Stimulated activated CD8-positive, alpha-beta memory T cell treated with anti-CD3 and anti-CD28 coated beads, Interleukin-15, amount 100 ng/mL, for 4 hours (primary cell): ENCODE measurements around the gene NKX2-1.

Experiments
- DNase-seq, 2 donors: peaks; one replicate each; pipeline ENCODE4 v3.0.0-alpha.2; 2020; ENCODE audit warnings: low read depth in 2 of 2

The NKX2-1 gene

DNA sequence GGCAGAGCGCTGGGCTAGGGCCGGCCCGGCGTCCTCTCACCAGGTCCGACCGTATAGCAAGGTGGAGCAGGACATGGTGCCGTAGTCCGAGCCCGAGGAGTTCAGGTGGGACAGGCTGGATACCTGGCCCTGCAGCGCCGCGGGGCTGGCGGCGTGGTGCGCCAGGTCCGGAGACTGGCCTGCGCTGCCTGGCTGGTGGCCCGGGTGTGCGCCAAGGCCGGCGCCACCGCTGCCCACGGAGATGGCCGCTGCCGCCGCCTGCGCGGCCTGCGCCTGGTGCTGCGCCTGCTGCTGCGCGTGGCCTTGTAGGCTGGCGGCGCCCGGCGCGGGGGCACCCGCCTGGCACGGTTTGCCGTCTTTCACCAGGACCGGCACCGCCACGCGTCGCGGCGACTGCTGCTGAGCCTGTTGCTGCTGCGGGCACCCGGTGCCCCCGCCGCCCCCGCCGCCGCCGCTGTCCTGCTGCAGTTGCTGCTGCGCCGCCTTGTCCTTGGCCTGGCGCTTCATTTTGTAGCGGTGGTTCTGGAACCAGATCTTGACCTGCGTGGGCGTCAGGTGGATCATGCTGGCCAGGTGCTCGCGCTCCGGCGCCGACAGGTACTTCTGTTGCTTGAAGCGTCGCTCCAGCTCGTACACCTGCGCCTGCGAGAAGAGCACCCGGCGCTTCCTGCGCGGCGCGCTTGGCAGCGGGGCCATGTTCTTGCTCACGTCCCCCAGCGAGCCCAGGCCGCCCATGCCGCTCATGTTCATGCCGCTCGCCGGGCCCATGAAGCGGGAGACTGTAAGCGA lies 2.6 kb downstream of the NKX2-1 start:
- DNase-seq = no peak

DNA sequence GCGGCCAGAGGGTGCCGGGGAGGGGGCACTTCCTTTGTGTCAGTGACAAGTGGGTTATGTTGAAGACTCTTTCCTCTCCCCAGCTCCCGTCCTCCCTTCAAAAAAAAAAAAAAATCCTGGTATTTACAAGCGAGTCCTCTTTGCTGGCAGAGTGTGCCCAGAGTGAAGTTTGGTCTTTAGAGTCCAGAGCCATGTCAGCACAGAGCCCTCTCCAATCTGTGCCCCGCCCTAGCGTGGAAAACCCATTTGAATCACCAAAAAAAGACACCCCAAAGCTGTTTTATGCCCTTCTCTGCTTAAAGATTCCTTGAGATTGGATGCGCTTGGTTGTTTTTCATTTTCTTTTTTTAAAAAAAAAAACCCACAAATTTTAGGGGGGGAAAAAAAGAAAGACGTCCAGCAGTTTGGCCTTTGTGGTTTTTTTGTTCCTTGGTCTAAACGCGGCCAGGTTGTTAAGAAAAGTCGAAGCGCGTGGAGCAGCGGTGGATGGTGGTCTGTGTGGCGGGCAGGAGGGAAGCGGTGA lies 3.3 kb downstream of the NKX2-1 start:
- DNase-seq = no peak

DNA sequence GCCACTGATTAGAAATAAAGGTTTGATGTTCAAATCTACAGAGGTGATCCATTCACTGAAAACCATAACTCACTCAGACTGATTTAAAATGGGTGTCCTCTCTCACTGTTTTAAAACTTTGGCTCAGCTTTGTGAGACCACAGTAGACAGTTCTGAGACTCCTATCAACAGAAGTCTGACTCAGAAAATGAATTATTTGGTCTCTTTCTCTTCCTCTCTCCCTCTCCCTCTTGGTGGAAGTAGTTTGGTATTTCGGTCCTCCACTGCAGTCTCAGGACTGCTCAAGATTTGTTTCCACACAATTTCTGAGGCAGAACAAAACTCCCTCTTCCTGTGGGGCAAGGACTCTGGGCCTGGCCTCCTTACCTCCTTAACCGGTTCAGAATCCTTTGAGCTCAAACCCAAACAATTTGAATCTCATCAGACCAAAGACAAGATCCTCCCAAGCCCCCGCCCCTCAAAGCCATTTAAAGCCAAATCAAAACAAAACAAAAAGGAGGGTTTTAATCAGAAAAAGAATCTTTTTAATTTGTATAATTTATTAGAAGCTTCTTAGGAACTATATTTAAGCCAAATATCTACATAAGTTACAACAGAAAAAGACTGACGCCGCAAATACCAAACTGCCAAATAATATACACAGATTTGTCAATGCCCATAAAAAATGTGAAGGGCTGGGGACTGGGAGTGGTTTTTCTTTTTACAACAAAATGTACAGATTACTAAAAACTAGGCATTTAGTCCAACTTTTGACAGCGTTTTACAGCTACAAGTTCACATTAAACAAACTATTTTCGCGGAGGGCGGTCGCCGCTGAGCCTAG lies 3.9 kb downstream of the NKX2-1 start:
- no peak for DNase-seq

DNA sequence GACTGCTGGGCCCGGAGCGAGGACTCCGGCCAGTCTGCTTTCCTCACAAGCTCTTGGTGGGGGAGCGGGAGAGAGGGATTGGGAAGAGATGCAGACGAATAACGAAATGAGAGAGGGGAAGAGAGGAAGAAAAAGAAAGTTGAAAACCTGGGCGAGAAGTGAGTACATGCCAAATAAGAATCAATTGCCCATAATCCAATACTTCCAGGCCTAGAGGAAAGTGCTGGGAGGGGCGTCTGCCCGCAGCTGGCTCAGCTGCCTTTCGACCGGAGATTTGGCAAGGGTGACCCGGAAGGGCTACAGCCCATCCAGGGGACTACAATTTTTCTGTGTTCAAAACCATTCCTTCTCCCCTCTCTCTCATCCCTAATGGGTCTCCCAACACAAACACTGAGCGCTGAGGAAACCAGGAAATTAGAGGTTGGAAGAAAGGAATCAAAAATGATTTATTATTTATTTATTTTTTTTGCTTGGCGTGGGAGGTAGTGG lies 4.9 kb downstream of the NKX2-1 start:
- DNase-seq = no peak

DNA sequence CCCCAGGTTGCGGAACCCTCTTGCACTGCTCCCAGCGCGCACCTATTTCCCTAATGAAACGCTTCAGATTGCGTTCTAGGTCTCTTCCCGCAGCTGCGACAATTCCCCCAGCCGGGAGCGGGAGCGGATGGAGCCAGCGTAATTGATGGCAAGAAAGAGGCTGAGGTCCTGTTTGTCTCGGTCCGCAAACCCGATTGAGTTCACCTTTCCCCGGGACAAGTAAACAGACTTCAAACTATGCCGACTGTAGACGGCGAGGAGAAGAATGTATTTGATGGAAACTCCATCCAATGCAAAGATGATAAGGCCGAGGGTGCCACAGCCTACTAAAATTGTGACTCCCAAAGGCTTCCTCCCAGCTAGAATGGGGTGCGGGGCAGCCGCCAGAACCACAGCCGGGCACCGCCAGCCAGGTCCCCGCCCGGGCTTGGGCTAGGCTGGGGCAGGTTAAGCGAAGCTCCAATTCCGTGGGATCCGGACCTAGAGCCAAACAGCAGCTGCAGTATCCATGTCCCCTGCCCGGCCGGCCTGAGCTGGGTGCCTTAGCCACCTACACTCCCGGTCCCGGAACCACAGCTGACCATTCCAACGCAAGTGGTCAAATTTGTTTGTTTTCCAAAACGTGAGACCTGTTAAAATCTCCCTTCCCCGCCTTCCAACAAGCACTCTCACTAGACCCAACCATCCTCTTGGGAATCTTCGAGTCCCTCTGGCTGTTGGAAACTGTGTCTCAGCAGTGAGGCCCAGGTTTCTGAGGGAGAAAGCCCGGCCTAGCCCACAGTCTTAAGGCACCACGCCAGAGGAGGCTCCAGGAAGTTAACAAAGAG lies 5.5 kb downstream of the NKX2-1 start:
- DNase-seq = no peak

DNA sequence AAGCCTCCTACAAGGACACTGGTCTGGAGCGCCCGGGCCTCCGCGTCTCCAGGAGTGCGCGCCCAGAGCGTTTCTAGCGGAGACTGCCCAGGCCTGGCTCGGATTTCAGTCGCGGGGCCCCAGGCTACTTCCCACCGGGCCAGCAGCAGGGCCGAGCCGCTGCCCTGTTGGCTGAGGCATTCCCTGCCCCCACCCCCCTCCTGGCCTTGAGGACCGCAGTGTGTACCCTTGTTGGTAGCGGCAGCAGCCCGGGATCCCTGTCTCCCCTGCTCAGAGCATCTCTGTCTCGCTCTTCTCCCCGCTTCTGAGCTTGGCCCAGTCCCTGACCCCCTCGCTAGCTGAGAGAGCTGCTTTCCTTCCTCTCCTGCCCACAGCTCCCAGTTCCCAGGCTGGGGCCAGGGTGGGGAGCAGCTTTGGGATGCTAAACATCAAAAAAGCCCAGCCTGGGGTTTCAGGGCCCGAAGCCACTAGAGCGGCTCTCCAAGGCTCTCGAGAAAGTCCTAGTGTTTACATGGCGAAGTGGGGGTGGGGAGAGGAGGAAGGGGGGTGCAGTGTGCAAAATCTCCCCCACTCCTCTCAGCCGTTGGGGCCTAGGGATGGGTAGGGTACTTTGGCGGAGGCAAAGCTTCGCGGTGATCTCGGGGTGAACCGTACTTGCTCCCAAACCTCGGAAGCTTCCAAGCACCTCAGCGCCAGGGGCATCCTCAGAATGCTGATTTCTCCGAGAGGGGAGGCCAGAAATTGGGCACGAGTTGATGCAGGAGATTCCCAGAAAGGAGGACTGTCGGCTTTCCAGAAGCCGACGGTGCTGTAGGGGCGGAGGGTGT lies 6.4 kb downstream of the NKX2-1 start:
- no peak for DNase-seq

DNA sequence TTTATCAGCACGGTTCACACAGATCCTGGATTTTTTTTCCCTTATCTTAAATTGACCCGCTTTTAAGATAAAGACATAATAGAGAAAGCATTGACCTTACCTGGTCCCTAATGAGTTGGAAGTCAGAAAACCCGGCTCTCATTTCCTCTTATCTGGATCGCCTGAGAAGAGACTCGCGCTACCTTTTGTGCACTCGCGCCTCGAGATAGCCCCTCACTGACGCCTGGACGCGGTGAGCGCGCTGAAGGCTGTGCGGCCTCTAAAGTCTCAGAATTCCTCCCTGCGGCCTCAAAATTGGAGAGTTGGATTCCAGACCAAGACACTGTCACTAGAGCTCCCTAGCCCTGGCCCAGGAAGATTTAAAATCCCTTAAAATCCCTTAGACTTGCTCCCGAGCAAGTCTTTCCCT lies 7.0 kb downstream of the NKX2-1 start:
- no peak for DNase-seq

DNA sequence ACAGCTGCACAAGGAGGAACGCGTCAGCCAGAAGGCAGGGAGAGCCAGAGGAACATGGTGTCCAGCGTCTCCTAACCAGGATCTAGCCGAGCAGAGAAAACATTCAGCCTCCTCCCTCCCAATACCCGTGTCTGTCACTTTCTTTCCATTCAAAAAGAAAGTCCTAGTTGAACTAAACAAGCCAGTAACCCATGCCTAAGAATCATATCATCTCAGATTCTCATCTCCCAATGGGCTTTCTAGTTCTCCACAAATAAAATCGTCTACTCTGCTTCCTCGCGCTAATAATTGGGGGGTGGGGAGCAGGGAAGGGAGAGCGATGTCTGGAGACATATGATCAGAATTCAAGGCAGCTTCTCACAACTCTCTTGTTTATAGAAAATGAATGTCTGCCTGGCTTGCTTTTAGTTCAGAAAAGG lies 7.4 kb downstream of the NKX2-1 start:
- no peak for DNase-seq

DNA sequence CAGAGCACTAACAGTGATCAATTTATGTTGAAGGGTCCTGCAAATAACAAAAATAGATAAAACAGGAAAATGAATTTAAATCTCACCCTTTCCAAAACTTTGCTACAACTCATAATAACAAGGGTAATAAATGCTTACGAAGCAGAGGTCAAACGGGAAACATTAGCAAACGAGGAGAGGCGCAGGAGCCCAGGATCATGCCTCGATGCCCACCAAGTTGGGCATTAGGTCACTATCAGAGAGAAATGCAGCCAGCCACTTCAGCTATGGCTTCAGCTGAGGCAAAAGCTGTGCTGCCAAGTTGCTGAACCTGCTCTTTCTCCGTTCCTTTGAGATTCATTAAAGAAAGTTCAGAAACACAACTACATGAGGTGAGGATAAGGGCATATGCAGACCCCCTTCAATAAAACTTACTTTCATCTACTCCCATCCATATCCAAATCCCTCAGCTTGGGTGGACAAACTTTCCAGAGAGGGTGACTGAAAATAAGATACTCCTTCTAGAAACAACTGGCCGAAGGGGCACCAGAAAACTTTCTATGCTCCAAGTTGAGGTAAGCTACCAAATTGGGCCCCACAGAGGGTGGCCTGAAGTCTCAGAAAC lies 7.9 kb downstream of the NKX2-1 start:
- no peak for DNase-seq

DNA sequence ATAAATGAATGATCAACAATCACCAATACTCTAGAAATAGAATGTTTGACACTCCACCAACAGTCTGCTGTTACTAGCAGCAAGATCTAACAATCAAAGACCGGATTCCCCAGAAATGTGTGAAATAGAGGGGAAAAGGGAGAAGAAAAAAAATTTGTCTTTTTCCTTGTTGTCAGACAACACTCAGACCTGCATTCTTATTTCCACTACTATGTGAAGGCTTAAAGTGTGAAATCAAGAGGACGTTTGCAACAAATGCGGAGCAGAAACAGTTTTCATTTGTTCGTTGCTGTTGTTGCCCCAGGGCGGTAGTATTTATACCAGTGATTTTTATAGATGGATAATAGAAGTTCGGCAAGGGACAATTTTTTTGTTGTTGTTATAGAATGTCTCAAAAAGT lies 9.2 kb downstream of the NKX2-1 start:
- no peak for DNase-seq

DNA sequence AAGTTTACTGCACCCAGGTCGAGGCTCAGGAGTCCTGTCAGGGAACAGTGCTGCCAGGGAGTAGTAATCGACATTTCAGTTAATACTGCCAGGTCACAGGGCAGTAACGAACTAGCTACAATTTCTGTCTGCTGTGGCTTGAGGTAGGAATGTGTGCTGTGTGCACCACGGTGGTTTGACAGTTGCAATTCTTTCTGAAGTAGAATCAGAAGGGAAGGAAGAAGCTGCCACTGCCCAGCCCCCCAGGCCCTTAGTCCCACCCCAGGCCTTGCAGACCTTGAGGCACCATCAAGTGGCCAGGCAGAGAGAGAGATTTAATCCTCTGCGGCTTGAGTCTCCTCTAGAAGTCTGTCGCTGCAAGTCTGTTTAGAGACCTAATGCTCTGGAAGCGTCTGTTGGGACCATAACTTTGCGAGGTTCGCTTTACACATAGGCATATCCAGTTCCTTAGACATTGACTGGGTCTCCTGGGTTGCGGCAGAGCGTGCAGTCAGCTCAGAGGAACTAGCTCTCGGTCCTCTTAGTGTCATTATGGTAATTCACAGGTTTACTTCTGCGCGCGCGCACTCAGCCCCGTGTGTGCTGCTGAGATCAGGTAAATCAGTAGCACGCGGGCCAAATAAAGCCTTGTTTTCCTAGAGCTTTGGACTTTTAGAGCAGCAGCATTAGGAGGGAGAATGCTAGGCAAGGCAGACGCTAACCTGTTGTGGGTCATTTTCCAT lies 9.8 kb downstream of the NKX2-1 start:
- no peak for DNase-seq

DNA sequence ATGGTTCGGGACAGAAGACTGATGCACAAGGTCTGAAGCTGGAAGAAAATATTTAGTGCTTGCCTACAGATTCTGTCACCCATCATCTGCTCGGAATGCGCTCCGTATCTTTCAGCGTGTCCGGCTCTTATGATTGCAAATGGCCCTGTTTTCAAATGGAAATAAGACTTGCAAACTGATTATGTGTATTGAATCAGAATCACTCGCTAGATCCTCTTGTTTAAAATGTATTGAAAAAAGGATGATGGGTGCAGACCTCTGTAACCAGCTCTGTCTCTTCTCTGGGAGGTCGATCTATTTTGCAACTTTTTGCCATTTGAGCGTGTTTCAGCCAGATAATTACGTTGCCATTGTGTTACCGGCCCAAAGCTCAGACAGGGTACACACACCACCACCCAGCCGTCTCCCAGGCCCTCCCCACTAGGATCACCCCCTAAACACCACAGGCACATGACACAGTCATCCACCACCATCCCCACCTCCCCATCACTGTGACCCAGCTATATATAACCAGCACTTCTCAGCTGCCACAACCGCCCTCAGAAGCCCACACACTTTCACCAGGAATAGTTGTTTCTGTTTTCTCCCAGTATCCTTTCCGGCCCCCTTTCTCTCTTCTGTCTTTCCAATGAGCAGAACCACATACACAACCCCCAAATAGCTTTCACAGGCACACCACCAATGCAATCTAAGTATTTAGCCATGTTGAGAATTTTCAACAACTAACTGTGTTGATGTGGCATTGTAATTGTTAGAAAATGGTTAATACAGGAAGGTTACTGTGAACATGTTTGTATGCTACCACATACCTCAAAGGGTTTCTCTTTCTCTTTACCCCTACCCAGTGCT lies 10.7 kb downstream of the NKX2-1 start:
- DNase-seq = no peak

DNA sequence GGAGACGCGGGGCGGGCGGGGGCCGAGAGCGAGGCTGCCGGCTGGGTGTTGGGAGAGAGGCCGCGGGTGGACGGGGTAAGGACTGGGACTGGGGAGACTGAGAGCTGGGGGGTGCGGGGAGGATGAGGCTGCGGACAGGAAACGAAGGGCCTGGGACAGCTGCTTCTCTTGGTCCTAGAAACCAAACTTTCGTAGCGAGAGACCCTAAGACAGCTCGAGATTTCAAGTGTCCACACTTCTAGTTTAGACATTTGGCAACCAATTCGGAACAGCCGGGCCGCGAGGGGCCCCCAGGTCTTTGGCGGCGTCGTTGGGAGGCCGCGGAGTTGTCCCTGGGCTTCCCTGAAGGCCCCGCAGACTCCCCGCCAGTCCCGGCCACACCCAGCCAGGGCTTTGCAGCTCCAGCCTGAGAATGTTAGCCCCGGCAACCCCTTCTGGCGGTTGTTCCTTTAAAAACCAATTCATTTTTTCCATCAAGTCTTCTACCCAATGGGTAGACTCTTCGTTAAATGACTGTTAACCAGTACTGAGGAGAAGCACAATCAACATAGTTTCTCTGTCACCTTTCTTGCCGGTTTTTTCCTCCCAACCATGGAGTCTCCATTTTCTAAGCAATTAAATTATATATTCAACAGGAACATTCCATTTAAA lies 11.5 kb downstream of the NKX2-1 start:
- DNase-seq = no peak

DNA sequence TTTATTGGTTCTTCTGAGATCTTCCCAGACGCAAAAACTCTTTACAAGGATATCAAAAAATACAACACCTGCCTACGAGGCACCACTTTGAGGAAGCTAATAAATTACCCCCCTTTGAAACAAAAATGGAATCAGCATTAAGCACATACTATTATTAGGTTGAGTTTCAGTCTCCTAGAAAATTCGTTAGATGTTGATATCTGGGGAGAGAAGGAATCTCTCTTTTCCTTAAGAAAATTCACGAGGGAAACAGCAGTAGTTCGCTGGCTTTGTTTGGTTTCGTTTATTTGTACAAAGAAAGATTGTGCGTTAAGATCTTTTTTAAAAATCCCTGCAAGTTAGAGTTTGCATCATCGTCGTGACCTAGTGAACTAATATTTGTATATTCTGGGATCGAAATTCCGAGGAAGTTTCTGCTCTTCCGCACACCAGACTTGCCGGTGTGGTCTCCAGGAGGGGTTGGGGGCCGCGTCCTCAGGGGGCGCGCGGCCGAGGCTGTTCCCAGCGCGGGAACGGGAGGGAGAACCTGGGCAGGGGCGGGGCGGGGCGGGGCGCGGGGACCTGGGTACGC lies 12.1 kb downstream of the NKX2-1 start:
- DNase-seq = no peak

DNA sequence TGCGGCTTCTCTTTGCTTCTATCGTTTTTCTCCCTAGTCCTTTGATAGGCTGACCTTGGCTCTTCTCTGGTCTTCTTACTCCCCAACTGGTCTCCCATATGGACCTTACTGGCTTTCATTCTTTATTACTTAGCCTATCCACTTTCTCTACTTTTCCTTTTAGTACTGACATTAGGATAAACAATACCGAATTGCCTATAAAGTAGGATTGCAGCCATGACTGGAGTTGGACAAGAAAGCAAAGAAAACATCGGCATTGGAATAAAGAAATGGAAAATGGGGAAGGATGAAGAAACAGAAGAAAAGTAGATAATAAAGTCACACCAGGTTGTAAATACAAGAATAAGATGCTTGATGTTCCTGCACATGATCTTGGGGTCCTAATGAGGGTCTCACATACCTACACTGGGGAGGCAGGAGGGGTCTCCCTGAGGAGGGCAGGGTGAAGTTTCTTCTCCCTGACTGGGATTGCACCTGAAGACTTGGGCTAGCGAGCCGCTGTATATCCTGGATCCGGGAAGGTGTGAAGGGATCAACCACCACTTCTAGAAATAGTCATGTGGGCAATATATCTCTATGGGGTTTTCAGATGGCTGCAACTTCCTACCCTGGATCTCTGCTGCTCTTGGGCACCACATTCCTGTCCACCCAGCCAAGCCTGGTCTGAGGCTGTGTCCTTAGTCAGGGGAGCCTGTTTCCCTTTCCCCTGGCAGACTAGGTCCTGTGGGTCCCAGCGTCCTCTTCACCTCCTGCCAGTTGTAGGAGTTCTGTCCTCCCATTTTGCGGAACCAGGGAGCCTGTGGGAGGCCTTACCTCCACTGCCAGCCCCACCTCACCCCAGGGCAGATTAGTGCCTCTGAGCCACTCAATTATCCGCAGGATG lies 13.1 kb downstream of the NKX2-1 start:
- DNase-seq = no peak

DNA sequence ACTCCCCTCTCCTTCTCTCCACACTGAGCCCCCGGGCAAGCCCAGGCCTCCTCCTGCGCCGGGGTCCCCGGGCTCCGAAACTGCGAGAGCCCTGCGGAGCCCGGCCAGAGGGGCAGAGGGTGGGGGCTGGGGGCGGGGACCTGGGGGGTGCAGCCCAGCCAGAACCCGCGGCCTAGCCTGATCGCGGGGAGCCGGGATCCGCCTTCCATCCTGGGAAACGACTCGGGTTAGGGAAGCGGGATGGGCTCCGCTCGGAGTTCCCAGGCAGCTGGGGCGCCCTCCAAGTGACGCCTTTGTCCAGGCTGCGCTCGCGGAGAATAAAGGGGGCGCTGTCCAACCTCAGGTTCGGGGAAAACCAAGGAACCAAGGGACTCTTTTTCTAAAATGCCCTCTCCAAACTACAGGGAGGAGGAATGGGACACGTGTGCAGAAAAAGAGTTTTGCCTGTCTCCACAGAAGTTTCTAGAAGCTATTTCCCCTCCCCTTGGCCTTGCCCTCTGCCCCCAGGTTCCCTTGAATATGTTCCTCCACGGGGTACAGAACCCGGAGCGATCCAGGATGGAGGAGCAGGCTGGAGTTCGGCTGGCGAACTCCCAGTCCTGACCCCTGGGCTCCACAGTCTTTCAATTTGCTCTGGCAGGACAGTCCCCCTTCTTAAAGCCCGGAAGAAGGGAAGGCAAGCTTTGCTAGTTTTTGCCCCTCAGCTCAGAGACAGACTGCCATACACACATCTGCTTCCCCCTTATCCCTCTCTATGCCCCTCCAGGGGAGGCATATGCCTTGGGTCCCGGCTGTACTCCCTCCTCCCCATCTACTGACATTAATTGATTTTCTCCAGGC lies 13.9 kb downstream of the NKX2-1 start:
- no peak for DNase-seq
